Measurements from ENCODE around the gene PTPN9.
"Not testable (repeated sequence)": the region's sequence is repeated elsewhere in the genome, so short reads cannot be mapped to it uniquely, and the experiment has no call there.

The PTPN9 gene

GRCh38 chr15:75452865-75453702 lies 126.0 kb downstream of the PTPN9 start:
- peak; percentile 3 for DNase-seq (ENCODE audit: low read depth)

GRCh38 chr15:75452364-75452864 lies 126.7 kb downstream of the PTPN9 start:
- peak; percentile 62 for DNase-seq (ENCODE audit: low read depth)

GRCh38 chr15:75451674-75452363 lies 127.3 kb downstream of the PTPN9 start, which contains the start of gene SIN3A:
TSS of gene SIN3A (minus strand) at chr15:75451690. CDS start at chr15:75430375, 21,315 bp downstream.
- DNase-seq (ENCODE audit: low read depth), result peak; percentile 99

- DNase-seq (ENCODE audit: low read depth), result no peak
Observed at GRCh38 chr15:75451202-75451673, 127.9 kb downstream of the PTPN9 start.

GRCh38 chr15:75450307-75451201 lies 128.6 kb downstream of the PTPN9 start:
- DNase-seq (ENCODE audit: low read depth), result peak; percentile 97

- no peak for DNase-seq (ENCODE audit: low read depth)
Observed at GRCh38 chr15:75449585-75450306, 129.4 kb downstream of the PTPN9 start.

- not testable (repeated sequence) for DNase-seq (ENCODE audit: low read depth)
Observed at GRCh38 chr15:75448171-75448570, 130.9 kb downstream of the PTPN9 start.

GRCh38 chr15:75446151-75446550 lies 133.0 kb downstream of the PTPN9 start:
- no peak for DNase-seq (ENCODE audit: low read depth)

GRCh38 chr15:75445324-75445723 lies 133.8 kb downstream of the PTPN9 start:
- not testable (repeated sequence) for DNase-seq (ENCODE audit: low read depth)

- DNase-seq (ENCODE audit: low read depth), result not testable (repeated sequence)
Observed at GRCh38 chr15:75443972-75444453, 135.1 kb downstream of the PTPN9 start.

GRCh38 chr15:75437721-75438120 lies 141.4 kb downstream of the PTPN9 start:
- DNase-seq (ENCODE audit: low read depth), result no peak

GRCh38 chr15:75436881-75437280 lies 142.2 kb downstream of the PTPN9 start:
- DNase-seq (ENCODE audit: low read depth), result no peak

- DNase-seq (ENCODE audit: low read depth), result no peak
Observed at GRCh38 chr15:75431682-75432081, 147.4 kb downstream of the PTPN9 start.

- no peak for DNase-seq (ENCODE audit: low read depth)
Observed at GRCh38 chr15:75431270-75431669, 147.8 kb downstream of the PTPN9 start.

GRCh38 chr15:75430259-75430658 lies 148.9 kb downstream of the PTPN9 start:
- no peak for DNase-seq (ENCODE audit: low read depth)

- no peak for DNase-seq (ENCODE audit: low read depth)
Observed at GRCh38 chr15:75428152-75428551, 151.0 kb downstream of the PTPN9 start.

- DNase-seq (ENCODE audit: low read depth), result no peak
Observed at GRCh38 chr15:75425966-75426500, 153.1 kb downstream of the PTPN9 start.

- DNase-seq (ENCODE audit: low read depth), result no peak
Observed at GRCh38 chr15:75422554-75422953, 156.6 kb downstream of the PTPN9 start.

- no peak for DNase-seq (ENCODE audit: low read depth)
Observed at GRCh38 chr15:75420698-75421097, 158.4 kb downstream of the PTPN9 start.

GRCh38 chr15:75416584-75416983 lies 162.5 kb downstream of the PTPN9 start:
- no peak for DNase-seq (ENCODE audit: low read depth)
